Neural progenitor cell (in vitro differentiated cells): ENCODE data around the gene UBE2J1. TPM values are rescaled to one million over a fixed set of nuclear protein-coding genes. Genes with fewer than 3 reads are reported as not detected.

ENCODE experiments used
- DNase-seq: peaks from one replicate; pipeline ENCODE4 v3.0.0-alpha.2; 2016; ENCODE audit warnings: low spot score
- H2AFZ ChIP-seq: fragments of 200-600 bp; sonication (generic); replicated peaks from 2 replicates; pipeline ENCODE4 v1.6.1; 2016; ENCODE audit warnings: antibody characterized with exemption
- H3F3A ChIP-seq: fragments of 200-600 bp; sonication (generic); 2 replicates; pipeline ENCODE4 v1.6.1; 2016; ENCODE audit warnings: antibody characterized with exemption, low read depth
- H3K27ac ChIP-seq: fragments of 200-600 bp; sonication (generic); 2 replicates; pipeline ENCODE4 v1.5.1; 2016; ENCODE audit warnings: mild to moderate bottlenecking
- H3K27me3 ChIP-seq: fragments of 200-600 bp; sonication (generic); 2 replicates; pipeline ENCODE4 v1.6.1; 2016; ENCODE audit warnings: mild to moderate bottlenecking, moderate library complexity
- H3K36me3 ChIP-seq: fragments of 200-600 bp; sonication (generic); 2 replicates; pipeline ENCODE4 v1.5.1; 2016
- H3K4me1 ChIP-seq: fragments of 200-600 bp; sonication (generic); 2 replicates; pipeline ENCODE4 v1.6.1; 2016; ENCODE audit warnings: mixed run types
- H3K4me2 ChIP-seq: fragments of 200-600 bp; sonication (generic); 2 replicates; pipeline ENCODE4 v1.6.1; 2016
- H3K4me3 ChIP-seq: fragments of 200-600 bp; sonication (generic); 2 replicates; pipeline ENCODE4 v1.5.1; 2016
- H3K79me2 ChIP-seq: fragments of 200-600 bp; sonication (generic); 2 replicates; pipeline ENCODE4 v1.6.1; 2016; ENCODE audit warnings: low read depth
- H3K9ac ChIP-seq: fragments of 200-600 bp; sonication (generic); 2 replicates; pipeline ENCODE4 v1.6.1; 2016
- H3K9me3 ChIP-seq: fragments of 200-600 bp; sonication (generic); 2 replicates; pipeline ENCODE4 v1.5.1; 2016; ENCODE audit warnings: low read depth
- H4K20me1 ChIP-seq: fragments of 200-600 bp; sonication (generic); 2 replicates; pipeline ENCODE4 v1.6.1; 2016; ENCODE audit warnings: low read depth
- H3K27ac Mint-ChIP-seq: 3 replicates; pipeline ENCODE4 v1.8.0; 2021; ENCODE audit warnings: mixed read lengths
- H3K27me3 Mint-ChIP-seq: 2 replicates; pipeline ENCODE4 v1.8.0; 2022; ENCODE audit warnings: low read depth, mild to moderate bottlenecking, inconsistent platforms, moderate library complexity, mixed read lengths; ENCODE audit not compliant: insufficient read depth
- H3K36me3 Mint-ChIP-seq: 3 replicates; pipeline ENCODE4 v1.8.0; 2021; ENCODE audit warnings: mixed read lengths
- H3K4me1 Mint-ChIP-seq: 3 replicates; pipeline ENCODE4 v1.8.0; 2021; ENCODE audit warnings: mixed read lengths
- H3K4me3 Mint-ChIP-seq: 3 replicates; pipeline ENCODE4 v1.8.0; 2021; ENCODE audit warnings: mild to moderate bottlenecking, moderate library complexity, mixed read lengths
- H3K9me3 Mint-ChIP-seq: 3 replicates; pipeline ENCODE4 v1.8.0; 2020; ENCODE audit warnings: mixed read lengths
- EZH2 ChIP-seq: fragments of 200-600 bp; sonication (generic); IDR thresholded peaks from 2 replicates; pipeline ENCODE4 v1.6.1; 2017; ENCODE audit warnings: antibody characterized with exemption, mild to moderate bottlenecking, moderate library complexity
- EZH2phosphoT487 ChIP-seq: fragments of 200-600 bp; sonication (generic); IDR thresholded peaks from 2 replicates; pipeline ENCODE4 v1.6.1; 2017; ENCODE audit warnings: antibody characterized with exemption
- total RNA-seq: library from RNA; depleted of rRNA; stranded (reverse); fragments of >200 nt; gene quantifications from 2 replicates; pipeline ENCODE4 v1.2.3, GENCODE V29; 2015; ENCODE audit warnings: low replicate concordance
- TF ChIP-seq, protein P1 (sequence below): fragments of 200-600 bp; sonication (generic); IDR thresholded peaks from 2 replicates; pipeline ENCODE4 v1.5.1; 2017; ENCODE audit warnings: antibody characterized with exemption, mild to moderate bottlenecking

The UBE2J1 gene
- total RNA-seq, 1 donor from 2014 or later, result 43.0 TPM

DNA sequence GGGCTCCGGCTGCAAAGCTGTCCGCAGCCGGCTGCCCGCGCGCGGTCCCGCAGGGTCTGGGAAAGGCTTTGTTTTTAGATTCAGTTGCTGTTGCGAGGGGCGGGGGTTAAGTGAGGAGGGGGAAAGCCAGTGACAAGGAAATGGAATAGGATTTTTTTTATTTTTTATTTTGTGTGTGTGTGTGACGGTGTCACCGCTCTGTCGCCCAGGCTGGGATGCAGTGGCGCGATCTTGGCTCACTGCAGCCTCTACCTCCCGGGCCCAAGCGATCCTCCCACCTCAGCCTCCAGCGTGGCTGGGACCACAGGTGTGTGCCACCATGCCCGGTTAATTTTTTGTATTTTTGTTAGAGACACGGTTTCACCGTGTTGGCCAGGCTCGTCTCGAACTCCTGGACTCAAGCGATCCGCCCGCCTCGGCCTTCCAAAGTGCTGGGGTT is 615 bp upstream of the UBE2J1 start:
- H3K4me3 Mint-ChIP-seq, result peak overlapping the region; percentile 84
- peak overlapping the region; percentile 70 for H3K27ac Mint-ChIP-seq

GRCh38 chr6:89351671-89352277 is 748 bp downstream of the UBE2J1 start:
- peak overlapping the region; percentile 86 for H3K4me2 ChIP-seq
- peaks cover 47% of the 10 kb centered on the region for H3K79me2 ChIP-seq
- peak overlapping the region; percentile 84 for H3K9ac ChIP-seq
- H3K4me3 Mint-ChIP-seq, result peak overlapping the region; percentile 99
- H3K36me3 Mint-ChIP-seq, result peaks cover 4% of the 10 kb centered on the region
- H3K4me3 ChIP-seq, result peak overlapping the region; percentile 64
- H3K27ac ChIP-seq, result no peak overlapping the region
- H3K27me3 Mint-ChIP-seq, result peaks cover 3% of the 10 kb centered on the region
- peaks cover 19% of the 10 kb centered on the region for H3K4me1 ChIP-seq
- no peaks in the 10 kb centered on the region for H3K36me3 ChIP-seq
- H3K27me3 ChIP-seq, result no peaks in the 10 kb centered on the region
- no peak for DNase-seq
- H3K9me3 ChIP-seq, result no peaks in the 10 kb centered on the region
- peaks cover 2% of the 10 kb centered on the region for H3K9me3 Mint-ChIP-seq
- peaks cover 54% of the 10 kb centered on the region for H3K4me1 Mint-ChIP-seq
- H3K27ac Mint-ChIP-seq, result peak overlapping the region; percentile 99
- TF ChIP-seq EZH2 (no peak), EZH2phosphoT487 (no peak)
- TF ChIP-seq, protein P1, sequence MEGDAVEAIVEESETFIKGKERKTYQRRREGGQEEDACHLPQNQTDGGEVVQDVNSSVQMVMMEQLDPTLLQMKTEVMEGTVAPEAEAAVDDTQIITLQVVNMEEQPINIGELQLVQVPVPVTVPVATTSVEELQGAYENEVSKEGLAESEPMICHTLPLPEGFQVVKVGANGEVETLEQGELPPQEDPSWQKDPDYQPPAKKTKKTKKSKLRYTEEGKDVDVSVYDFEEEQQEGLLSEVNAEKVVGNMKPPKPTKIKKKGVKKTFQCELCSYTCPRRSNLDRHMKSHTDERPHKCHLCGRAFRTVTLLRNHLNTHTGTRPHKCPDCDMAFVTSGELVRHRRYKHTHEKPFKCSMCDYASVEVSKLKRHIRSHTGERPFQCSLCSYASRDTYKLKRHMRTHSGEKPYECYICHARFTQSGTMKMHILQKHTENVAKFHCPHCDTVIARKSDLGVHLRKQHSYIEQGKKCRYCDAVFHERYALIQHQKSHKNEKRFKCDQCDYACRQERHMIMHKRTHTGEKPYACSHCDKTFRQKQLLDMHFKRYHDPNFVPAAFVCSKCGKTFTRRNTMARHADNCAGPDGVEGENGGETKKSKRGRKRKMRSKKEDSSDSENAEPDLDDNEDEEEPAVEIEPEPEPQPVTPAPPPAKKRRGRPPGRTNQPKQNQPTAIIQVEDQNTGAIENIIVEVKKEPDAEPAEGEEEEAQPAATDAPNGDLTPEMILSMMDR, result no peak
- peaks cover 34% of the 10 kb centered on the region for H3F3A ChIP-seq
- H2AFZ ChIP-seq, result peak overlapping the region; percentile 87
- peaks cover 5% of the 10 kb centered on the region for H4K20me1 ChIP-seq

More for the DNA sequence above, 615 bp upstream of the UBE2J1 start:
- peaks cover 38% of the 10 kb centered on the region for H3K79me2 ChIP-seq
- Mint-ChIP-seq H3K36me3 (peaks cover 4% of the 10 kb centered on the region), H3K27me3 (peaks cover 3% of the 10 kb centered on the region), H3K9me3 (peaks cover 2% of the 10 kb centered on the region), H3K4me1 (peaks cover 45% of the 10 kb centered on the region)
- peak overlapping the region; percentile 89 for H3K27ac ChIP-seq
- TF ChIP-seq, protein P1, result no peak
- TF ChIP-seq EZH2 (no peak), EZH2phosphoT487 (no peak)
- H3F3A ChIP-seq, result peaks cover 34% of the 10 kb centered on the region
- H3K4me1 ChIP-seq, result peaks cover 19% of the 10 kb centered on the region
- H3K4me2 ChIP-seq, result peak overlapping the region; percentile 86
- no peak for DNase-seq
- no peaks in the 10 kb centered on the region for H3K27me3 ChIP-seq
- H3K4me3 ChIP-seq, result peak overlapping the region; percentile 64
- H3K9me3 ChIP-seq, result no peaks in the 10 kb centered on the region
- no peaks in the 10 kb centered on the region for H3K36me3 ChIP-seq
- peaks cover 5% of the 10 kb centered on the region for H4K20me1 ChIP-seq
- H2AFZ ChIP-seq, result peak overlapping the region; percentile 87
- H3K9ac ChIP-seq, result peak overlapping the region; percentile 84

GRCh38 chr6:89350281-89350966 is 2.1 kb downstream of the UBE2J1 start:
- H3K4me3 ChIP-seq, result no peak overlapping the region
- no peak overlapping the region for H3K27ac ChIP-seq
- H3K36me3 ChIP-seq, result no peaks in the 10 kb centered on the region
- Mint-ChIP-seq H3K27ac (no peak overlapping the region), H3K4me1 (peaks cover 59% of the 10 kb centered on the region), H3K27me3 (peaks cover 3% of the 10 kb centered on the region), H3K36me3 (peaks cover 4% of the 10 kb centered on the region), H3K4me3 (peak overlapping the region; percentile 99), H3K9me3 (peaks cover 2% of the 10 kb centered on the region)
- no peak for DNase-seq
- peaks cover 19% of the 10 kb centered on the region for H3K4me1 ChIP-seq
- H3K9me3 ChIP-seq, result no peaks in the 10 kb centered on the region
- peaks cover 5% of the 10 kb centered on the region for H4K20me1 ChIP-seq
- no peak overlapping the region for H2AFZ ChIP-seq
- H3K9ac ChIP-seq, result no peak overlapping the region
- no peak for TF ChIP-seq EZH2
- TF ChIP-seq, protein P1, result no peak
- no peak for TF ChIP-seq EZH2phosphoT487
- peaks cover 29% of the 10 kb centered on the region for H3F3A ChIP-seq
- no peaks in the 10 kb centered on the region for H3K27me3 ChIP-seq
- H3K79me2 ChIP-seq, result peaks cover 60% of the 10 kb centered on the region
- H3K4me2 ChIP-seq, result no peak overlapping the region
